ENCODE data around the gene NUMA1. TPM values are rescaled to one million over a fixed set of nuclear protein-coding genes. Genes with fewer than 3 reads are reported as not detected.

Gene NUMA1
- total and polyA plus RNA-seq, 4 donors, result 79.9 to 277 (median 164) TPM

- Histone ChIP-seq H3K27ac (ENCODE audit: low read depth in 1 of 2, low read length in 1 of 2) (no peak overlapping the region), H3K4me3 (no peak overlapping the region), H3K9me3 (ENCODE audit: control insufficient read depth in 4 of 4, insufficient read depth in 3 of 4, low read length in 3 of 4) (no peaks in the 10 kb centered on the region), H3K27me3 (ENCODE audit: control insufficient read depth in 3 of 3, insufficient read depth in 3 of 3, low read length in 2 of 3) (no peaks in the 10 kb centered on the region), H3K36me3 (ENCODE audit: control insufficient read depth in 4 of 4, insufficient read depth in 4 of 4, low read length in 4 of 4) (peaks cover 0 to 8% (median 5%) of the 10 kb centered on the region in 4 donors), H3K4me1 (ENCODE audit: control insufficient read depth in 5 of 5, insufficient read depth in 5 of 5, low read length in 5 of 5) (peaks cover 0 to 16% (median 1%) of the 10 kb centered on the region in 5 donors), H3K9ac (ENCODE audit: insufficient read depth in 1 of 2, low read length in 2 of 2) (peak overlapping the region in 1 of 2 donors; percentile 5)
- ATAC-seq (ENCODE audit: insufficient read depth, low FRiP score) (no peak), DNase-seq (peak in 2 of 3 donors; percentile 52 to 57)
- no peak for TF ChIP-seq CTCF (IDR thresholded peaks at IDR 0.05; ENCODE audit: control extremely low read depth, extremely low read depth)
- 83 to 91% methylated on average over 3 of the region's 3 CpGs for WGBS, 2 donors
Observed at GRCh38 chr11:71988050-71988449, 92.3 kb downstream of the NUMA1 start.

- H3K9ac ChIP-seq (ENCODE audit: insufficient read depth in 1 of 2, low read length in 2 of 2), result no peak overlapping the region
- DNase-seq, result no peak
- 42 to 44% methylated on average over 2 of the region's 2 CpGs for WGBS, 2 donors
- H3K27ac ChIP-seq (ENCODE audit: low read depth in 1 of 2, low read length in 1 of 2), result no peak overlapping the region
- no peaks in the 10 kb centered on the region for H3K9me3 ChIP-seq (ENCODE audit: control insufficient read depth in 4 of 4, insufficient read depth in 3 of 4, low read length in 3 of 4)
- no peaks in the 10 kb centered on the region for H3K27me3 ChIP-seq (ENCODE audit: control insufficient read depth in 3 of 3, insufficient read depth in 3 of 3, low read length in 2 of 3)
- no peak overlapping the region for H3K4me3 ChIP-seq
- no peak for ATAC-seq (ENCODE audit: insufficient read depth, low FRiP score)
- H3K36me3 ChIP-seq (ENCODE audit: control insufficient read depth in 4 of 4, insufficient read depth in 4 of 4, low read length in 4 of 4), result peaks cover 0 to 8% (median 5%) of the 10 kb centered on the region in 4 donors
- H3K4me1 ChIP-seq (ENCODE audit: control insufficient read depth in 5 of 5, insufficient read depth in 5 of 5, low read length in 5 of 5), result peaks cover 0 to 16% (median 1%) of the 10 kb centered on the region in 5 donors
- TF ChIP-seq CTCF (IDR thresholded peaks at IDR 0.05; ENCODE audit: control extremely low read depth, extremely low read depth), result no peak
Observed at GRCh38 chr11:71987521-71987920, 92.8 kb downstream of the NUMA1 start.

GRCh38 chr11:71986131-71986530 lies 94.2 kb downstream of the NUMA1 start:
- no peaks in the 10 kb centered on the region for H3K9me3 ChIP-seq (ENCODE audit: control insufficient read depth in 4 of 4, insufficient read depth in 3 of 4, low read length in 3 of 4)
- ATAC-seq (ENCODE audit: insufficient read depth, low FRiP score) (no peak), DNase-seq (no peak)
- H3K4me3 ChIP-seq, result no peak overlapping the region
- TF ChIP-seq CTCF (IDR thresholded peaks at IDR 0.05; ENCODE audit: control extremely low read depth, extremely low read depth), result no peak
- H3K27ac ChIP-seq (ENCODE audit: low read depth in 1 of 2, low read length in 1 of 2), result no peak overlapping the region
- H3K9ac ChIP-seq (ENCODE audit: insufficient read depth in 1 of 2, low read length in 2 of 2), result no peak overlapping the region
- WGBS, 2 donors, result 61 to 81% methylated on average over 2 of the region's 2 CpGs
- H3K27me3 ChIP-seq (ENCODE audit: control insufficient read depth in 3 of 3, insufficient read depth in 3 of 3, low read length in 2 of 3), result no peaks in the 10 kb centered on the region
- peaks cover 0 to 16% (median 1%) of the 10 kb centered on the region in 5 donors for H3K4me1 ChIP-seq (ENCODE audit: control insufficient read depth in 5 of 5, insufficient read depth in 5 of 5, low read length in 5 of 5)
- H3K36me3 ChIP-seq (ENCODE audit: control insufficient read depth in 4 of 4, insufficient read depth in 4 of 4, low read length in 4 of 4), result peaks cover 0 to 9% (median 5%) of the 10 kb centered on the region in 4 donors

GRCh38 chr11:71979602-71980001 lies 100.7 kb downstream of the NUMA1 start:
- TF ChIP-seq CTCF (IDR thresholded peaks at IDR 0.05; ENCODE audit: control extremely low read depth, extremely low read depth), result no peak
- peaks cover 0 to 6% (median 0%) of the 10 kb centered on the region in 5 donors for H3K4me1 ChIP-seq (ENCODE audit: control insufficient read depth in 5 of 5, insufficient read depth in 5 of 5, low read length in 5 of 5)
- H3K9ac ChIP-seq (ENCODE audit: insufficient read depth in 1 of 2, low read length in 2 of 2), result no peak overlapping the region
- no peaks in the 10 kb centered on the region for H3K9me3 ChIP-seq (ENCODE audit: control insufficient read depth in 4 of 4, insufficient read depth in 3 of 4, low read length in 3 of 4)
- H3K36me3 ChIP-seq (ENCODE audit: control insufficient read depth in 4 of 4, insufficient read depth in 4 of 4, low read length in 4 of 4), result peaks cover 0 to 6% (median 2%) of the 10 kb centered on the region in 4 donors
- 90 to 96% methylated on average over 3 of the region's 3 CpGs for WGBS, 2 donors
- peak in 1 of 3 donors; percentile 65 for DNase-seq
- H3K27ac ChIP-seq (ENCODE audit: low read depth in 1 of 2, low read length in 1 of 2), result no peak overlapping the region
- H3K27me3 ChIP-seq (ENCODE audit: control insufficient read depth in 3 of 3, insufficient read depth in 3 of 3, low read length in 2 of 3), result no peaks in the 10 kb centered on the region
- no peak for ATAC-seq (ENCODE audit: insufficient read depth, low FRiP score)
- H3K4me3 ChIP-seq, result no peak overlapping the region
